ENCODE results near the gene UCHL1. TPM values are rescaled to one million over a fixed set of nuclear protein-coding genes. Genes with fewer than 3 reads are reported as not detected.

UCHL1 gene
- total RNA-seq: 36.6 and 62.4 TPM in 2 replicates

GRCh38 chr4:41256740-41257256 lies at the start of gene UCHL1:
Gene UCHL1, plus strand, starts transcription at chr4:41256928. Its CDS starts 49 bp downstream, at chr4:41256977.

GRCh38 chr4:41214136-41214824 lies 42.4 kb upstream of the UCHL1 start, which contains the start of gene APBB2:
Gene APBB2, minus strand, starts transcription at chr4:41214542. Its CDS starts 181,288 bp downstream, at chr4:41033254.

Other genes with a start within 250 kb of the UCHL1 start
- gene APBB2, start 42.4 kb upstream of the UCHL1 start, total RNA-seq: 17.0 and 19.2 TPM in 2 replicates

All from airway epithelial cell (primary cell).